Panc1 (cell line): ENCODE measurements around the gene PLA2G2C. TPM values are rescaled to one million over a fixed set of nuclear protein-coding genes. Genes with fewer than 3 reads are reported as not detected.

ENCODE experiments used
- ATAC-seq: fragments of 200-7000 bp; cut with Tn5 transposase; 2 replicates; pipeline ENCODE4 v1.9.1; 2020; ENCODE audit warnings: mild to moderate bottlenecking, moderate library complexity
- BruUV-seq: library from RNA; stranded (reverse); fragments of 400-500 nt; replicated peaks from 2 replicates; lab custom pipeline; 2021; lab: Mats Ljungman, UMichigan
- CTCF ChIA-PET: fragments of 300-600 bp; sonication (Branson Sonifier 250); formaldehyde crosslinking; loops from one replicate; lab custom pipeline; 2022; ENCODE audit warnings: antibody characterized with exemption; lab: Charles Lee
- POLR2A ChIA-PET: fragments of 300-600 bp; sonication (Branson Sonifier 250); formaldehyde crosslinking; loops from one replicate; lab custom pipeline; 2022; ENCODE audit warnings: antibody characterized with exemption; lab: Charles Lee
- DNase-seq: peaks from one replicate; pipeline ENCODE4 v3.0.0-alpha.2; 2010; ENCODE audit warnings: low read depth, low spot score
- H3K27ac ChIP-seq: 2 replicates; pipeline ENCODE4 v1.5.1; 2011; ENCODE audit warnings: mild to moderate bottlenecking, low read length, inconsistent platforms
- H3K27me3 ChIP-seq: fragments of 200-500 bp; sonication (Bioruptor generic); 2 replicates; pipeline ENCODE4 v1.6.0; 2014; ENCODE audit warnings: low read length, inconsistent platforms; ENCODE audit not compliant: control insufficient read depth, insufficient read depth
- H3K36me3 ChIP-seq: fragments of 200-500 bp; sonication (Bioruptor generic); 2 replicates; pipeline ENCODE4 v1.5.1; 2014; ENCODE audit warnings: inconsistent platforms, mild to moderate bottlenecking, low read length, moderate library complexity; ENCODE audit not compliant: control insufficient read depth, insufficient read depth
- H3K4me1 ChIP-seq: 2 replicates; pipeline ENCODE4 v1.5.1; 2011; ENCODE audit warnings: inconsistent platforms, mild to moderate bottlenecking, low read length, moderate library complexity; ENCODE audit not compliant: control insufficient read depth, insufficient read depth
- H3K4me3 ChIP-seq, 2 experiments: 2 replicates each; pipeline ENCODE4 v1.5.1; 2011 to 2012; ENCODE audit warnings: low read depth in 2 of 2, low read length in 2 of 2, mild to moderate bottlenecking in 2 of 2, inconsistent platforms in 1 of 2, moderate library complexity in 1 of 2
- H3K9me3 ChIP-seq: fragments of 200-500 bp; sonication (Bioruptor generic); 2 replicates; pipeline ENCODE4 v1.5.1; 2014; ENCODE audit warnings: low read depth, mild to moderate bottlenecking, inconsistent platforms, low read length, moderate library complexity; ENCODE audit not compliant: control insufficient read depth, insufficient read depth
- POLR2AphosphoS5 ChIP-seq: IDR thresholded peaks from 2 replicates; pipeline ENCODE4 v1.6.1; 2012; ENCODE audit warnings: mild to moderate bottlenecking, low read depth, low read length, moderate library complexity
- SIN3A ChIP-seq: IDR thresholded peaks from 2 replicates; pipeline ENCODE4 v1.6.1; 2012; ENCODE audit warnings: low read depth, mild to moderate bottlenecking, low read length, moderate library complexity, borderline replicate concordance; ENCODE audit not compliant: insufficient read depth
- TCF7L2 ChIP-seq: IDR thresholded peaks from 2 replicates; pipeline ENCODE4 v1.6.1; 2011; ENCODE audit warnings: mild to moderate bottlenecking, low read depth, low read length, inconsistent platforms
- in situ Hi-C: cut with HindIII; loops from 2 replicates; pipeline ENCODE4 v1.10.0; 2016; ENCODE audit warnings: low sequenced_read_pairs, low pct_unique_long_range_greater_than_20kb
- intact Hi-C: fragments of 100-400 bp; cut with micrococcal nuclease; formaldehyde crosslinking; loops from one replicate; pipeline ENCODE4 v1.10.0; 2022; ENCODE audit not compliant: unreplicated experiment
- total RNA-seq: library from RNA; stranded (reverse); gene quantifications from one replicate; pipeline ENCODE4 v1.2.1, GENCODE V29; 2021; ENCODE audit not compliant: unreplicated experiment
- TF ChIP-seq, protein P1 (sequence below), 2 experiments: IDR thresholded peaks; 2 replicates each; pipeline ENCODE4 v1.6.1; 2011 to 2012; ENCODE audit warnings: low read depth in 2 of 2, control low read depth in 1 of 2, low read length in 1 of 2, mild to moderate bottlenecking in 1 of 2, moderate library complexity in 1 of 2; ENCODE audit not compliant: insufficient read depth in 1 of 2
- TF ChIP-seq, protein P2 (sequence below): fragments of 450-650 bp; IDR thresholded peaks from 2 replicates; pipeline ENCODE4 v1.5.1; 2017; ENCODE audit warnings: mild to moderate bottlenecking

Gene PLA2G2C
- total RNA-seq, 1 experiment from 2014 or later = not detected

GRCh38 chr1:20192871-20193411 is 6.6 kb upstream of the PLA2G2C start:
- intact Hi-C loops (no loop called here), in situ Hi-C loops (no loop called here)
- Histone ChIP-seq H3K27me3 (peaks cover 32% of the 10 kb centered on the region), H3K4me1 (no peaks in the 10 kb centered on the region), H3K36me3 (no peaks in the 10 kb centered on the region), H3K9me3 (no peaks in the 10 kb centered on the region), H3K27ac (no peak overlapping the region), H3K4me3 (no peak overlapping the region)
- DNase-seq (no peak), ATAC-seq (no peak)
- POLR2A ChIA-PET = no interaction called here
- TF ChIP-seq, protein P1, sequence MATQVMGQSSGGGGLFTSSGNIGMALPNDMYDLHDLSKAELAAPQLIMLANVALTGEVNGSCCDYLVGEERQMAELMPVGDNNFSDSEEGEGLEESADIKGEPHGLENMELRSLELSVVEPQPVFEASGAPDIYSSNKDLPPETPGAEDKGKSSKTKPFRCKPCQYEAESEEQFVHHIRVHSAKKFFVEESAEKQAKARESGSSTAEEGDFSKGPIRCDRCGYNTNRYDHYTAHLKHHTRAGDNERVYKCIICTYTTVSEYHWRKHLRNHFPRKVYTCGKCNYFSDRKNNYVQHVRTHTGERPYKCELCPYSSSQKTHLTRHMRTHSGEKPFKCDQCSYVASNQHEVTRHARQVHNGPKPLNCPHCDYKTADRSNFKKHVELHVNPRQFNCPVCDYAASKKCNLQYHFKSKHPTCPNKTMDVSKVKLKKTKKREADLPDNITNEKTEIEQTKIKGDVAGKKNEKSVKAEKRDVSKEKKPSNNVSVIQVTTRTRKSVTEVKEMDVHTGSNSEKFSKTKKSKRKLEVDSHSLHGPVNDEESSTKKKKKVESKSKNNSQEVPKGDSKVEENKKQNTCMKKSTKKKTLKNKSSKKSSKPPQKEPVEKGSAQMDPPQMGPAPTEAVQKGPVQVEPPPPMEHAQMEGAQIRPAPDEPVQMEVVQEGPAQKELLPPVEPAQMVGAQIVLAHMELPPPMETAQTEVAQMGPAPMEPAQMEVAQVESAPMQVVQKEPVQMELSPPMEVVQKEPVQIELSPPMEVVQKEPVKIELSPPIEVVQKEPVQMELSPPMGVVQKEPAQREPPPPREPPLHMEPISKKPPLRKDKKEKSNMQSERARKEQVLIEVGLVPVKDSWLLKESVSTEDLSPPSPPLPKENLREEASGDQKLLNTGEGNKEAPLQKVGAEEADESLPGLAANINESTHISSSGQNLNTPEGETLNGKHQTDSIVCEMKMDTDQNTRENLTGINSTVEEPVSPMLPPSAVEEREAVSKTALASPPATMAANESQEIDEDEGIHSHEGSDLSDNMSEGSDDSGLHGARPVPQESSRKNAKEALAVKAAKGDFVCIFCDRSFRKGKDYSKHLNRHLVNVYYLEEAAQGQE (IDR thresholded peaks at IDR 0.05; ENCODE audit: insufficient read depth in 1 of 2, low read depth in 2 of 2, low read length in 1 of 2) = no peak
- no peak for TF ChIP-seq POLR2AphosphoS5
- TF ChIP-seq, protein P2, sequence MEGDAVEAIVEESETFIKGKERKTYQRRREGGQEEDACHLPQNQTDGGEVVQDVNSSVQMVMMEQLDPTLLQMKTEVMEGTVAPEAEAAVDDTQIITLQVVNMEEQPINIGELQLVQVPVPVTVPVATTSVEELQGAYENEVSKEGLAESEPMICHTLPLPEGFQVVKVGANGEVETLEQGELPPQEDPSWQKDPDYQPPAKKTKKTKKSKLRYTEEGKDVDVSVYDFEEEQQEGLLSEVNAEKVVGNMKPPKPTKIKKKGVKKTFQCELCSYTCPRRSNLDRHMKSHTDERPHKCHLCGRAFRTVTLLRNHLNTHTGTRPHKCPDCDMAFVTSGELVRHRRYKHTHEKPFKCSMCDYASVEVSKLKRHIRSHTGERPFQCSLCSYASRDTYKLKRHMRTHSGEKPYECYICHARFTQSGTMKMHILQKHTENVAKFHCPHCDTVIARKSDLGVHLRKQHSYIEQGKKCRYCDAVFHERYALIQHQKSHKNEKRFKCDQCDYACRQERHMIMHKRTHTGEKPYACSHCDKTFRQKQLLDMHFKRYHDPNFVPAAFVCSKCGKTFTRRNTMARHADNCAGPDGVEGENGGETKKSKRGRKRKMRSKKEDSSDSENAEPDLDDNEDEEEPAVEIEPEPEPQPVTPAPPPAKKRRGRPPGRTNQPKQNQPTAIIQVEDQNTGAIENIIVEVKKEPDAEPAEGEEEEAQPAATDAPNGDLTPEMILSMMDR = no peak
- TF ChIP-seq SIN3A = no peak
- TF ChIP-seq TCF7L2 = no peak
- CTCF ChIA-PET = no interaction called here
- BruUV-seq = no TSS peak

GRCh38 chr1:20192364-20192763 is 6.0 kb upstream of the PLA2G2C start:
- no peak overlapping the region for H3K27ac ChIP-seq
- no peaks in the 10 kb centered on the region for H3K9me3 ChIP-seq
- no peaks in the 10 kb centered on the region for H3K4me1 ChIP-seq
- TF ChIP-seq TCF7L2 (no peak), POLR2AphosphoS5 (no peak), SIN3A (no peak)
- TF ChIP-seq, protein P1 (IDR thresholded peaks at IDR 0.05; ENCODE audit: insufficient read depth in 1 of 2, low read depth in 2 of 2, low read length in 1 of 2) = no peak
- TF ChIP-seq, protein P2 = no peak
- ATAC-seq (no peak), DNase-seq (no peak)
- ChIA-PET CTCF (no interaction called here), POLR2A (no interaction called here)
- H3K36me3 ChIP-seq = no peaks in the 10 kb centered on the region
- in situ Hi-C loops = no loop called here
- intact Hi-C loops = no loop called here
- H3K4me3 ChIP-seq = no peak overlapping the region
- no TSS peak for BruUV-seq
- H3K27me3 ChIP-seq = peaks cover 36% of the 10 kb centered on the region
